GM12878 (cell line): ENCODE data around the gene ZNF570. TPM values are rescaled to one million over a fixed set of nuclear protein-coding genes. Genes with fewer than 3 reads are reported as not detected.

ENCODE experiments used
- ATAC-seq: fragments of 200-7000 bp; cut with Tn5 transposase; 3 replicates; pipeline ENCODE4 v1.9.1; 2020; ENCODE audit warnings: mild to moderate bottlenecking, moderate library complexity
- BruUV-seq: library from RNA; stranded (reverse); fragments of 400-500 nt; replicated peaks from 2 replicates; lab custom pipeline; 2021; lab: Mats Ljungman, UMichigan
- CTCF ChIA-PET: fragments of 300-600 bp; sonication (Branson Sonifier 250); formaldehyde crosslinking; extraction: SDS; loops from one replicate; lab custom pipeline; 2021; ENCODE audit warnings: inconsistent platforms; lab: Yijun Ruan, JAX
- POLR2A ChIA-PET: fragments of 350-600 bp; formaldehyde crosslinking; extraction: SDS; loops from one replicate; lab custom pipeline; 2021; ENCODE audit warnings: inconsistent platforms; lab: Charles Lee
- RAD21 ChIA-PET: fragments of 300-600 bp; sonication (Branson Sonifier 250); formaldehyde crosslinking; loops from one replicate; lab custom pipeline; 2023; ENCODE audit warnings: antibody characterized with exemption; ENCODE audit not compliant: unreplicated experiment; lab: Charles Lee
- SMC1A ChIA-PET: fragments of 300-600 bp; sonication (Branson Sonifier 250); formaldehyde crosslinking; loops from one replicate; lab custom pipeline; 2023; ENCODE audit not compliant: unreplicated experiment, uncharacterized antibody; lab: Charles Lee
- DNase-seq: peaks from one replicate; pipeline ENCODE4 v3.0.0-alpha.2; 2011; ENCODE audit warnings: low read depth, low spot score
- FAIRE-seq: peaks from 3 replicates; lab custom pipeline; 2011; peaks lifted over from hg19 to GRCh38; lab: Jason Lieb, UNC
- H2AFZ ChIP-seq: 2 replicates; pipeline ENCODE4 v1.6.0; 2011; ENCODE audit warnings: low read depth, low read length, control low read depth; ENCODE audit not compliant: control insufficient read depth
- H3K27ac ChIP-seq: 2 replicates; pipeline ENCODE4 v1.5.1; 2011; ENCODE audit warnings: control low read depth; ENCODE audit not compliant: control insufficient read depth, insufficient read depth
- H3K27me3 ChIP-seq, 2 experiments: replicated peaks in 1 of 2; 2 replicates each; pipeline versions ENCODE4 v1.6.0 to v1.6.1; 2011; ENCODE audit warnings: low read length in 1 of 2; ENCODE audit not compliant: control insufficient read depth in 2 of 2, insufficient read depth in 2 of 2
- H3K36me3 ChIP-seq, 2 experiments: 2 replicates each; pipeline ENCODE4 v1.5.1; 2011; ENCODE audit warnings: low read length in 1 of 2; ENCODE audit not compliant: control insufficient read depth in 2 of 2, insufficient read depth in 2 of 2
- H3K4me1 ChIP-seq: 2 replicates; pipeline ENCODE4 v1.6.1; 2011; ENCODE audit warnings: mild to moderate bottlenecking, low read length, moderate library complexity, mixed read lengths; ENCODE audit not compliant: control insufficient read depth, insufficient read depth
- H3K4me2 ChIP-seq: 2 replicates; pipeline ENCODE4 v1.6.0; 2011; ENCODE audit warnings: control low read depth; ENCODE audit not compliant: control insufficient read depth, insufficient read depth
- H3K4me3 ChIP-seq: fragments of 200-600 bp; sonication (generic); 2 replicates; pipeline ENCODE4 v1.5.1; 2016
- H3K79me2 ChIP-seq: 2 replicates; pipeline ENCODE4 v1.6.0; 2011; ENCODE audit warnings: low read length; ENCODE audit not compliant: control insufficient read depth, insufficient read depth
- H3K9ac ChIP-seq: 2 replicates; pipeline ENCODE4 v1.8.0; 2011; ENCODE audit warnings: low read length, control low read depth, mixed read lengths; ENCODE audit not compliant: control insufficient read depth, insufficient read depth
- H3K9me3 ChIP-seq: replicated peaks from 3 replicates; pipeline ENCODE4 v1.5.1; 2011; ENCODE audit warnings: mild to moderate bottlenecking, low read length; ENCODE audit not compliant: control insufficient read depth, insufficient read depth
- H4K20me1 ChIP-seq: 2 replicates; pipeline ENCODE4 v1.6.0; 2011; ENCODE audit not compliant: control insufficient read depth, insufficient read depth
- CREM ChIP-seq: IDR thresholded peaks from 2 replicates; pipeline ENCODE4 v1.6.1; 2014; ENCODE audit warnings: antibody characterized with exemption, low read depth
- LARP7 ChIP-seq: fragments of 450-650 bp; IDR thresholded peaks from 2 replicates; pipeline ENCODE4 v1.6.1; 2017; ENCODE audit warnings: mild to moderate bottlenecking
- PAX8 ChIP-seq: fragments of 450-650 bp; IDR thresholded peaks from 2 replicates; pipeline ENCODE4 v1.6.1; 2017; ENCODE audit warnings: mild to moderate bottlenecking, moderate library complexity
- POU2F2 ChIP-seq: IDR thresholded peaks from 3 replicates; pipeline ENCODE4 v1.6.1; 2011; ENCODE audit warnings: low read depth, mild to moderate bottlenecking, low read length, borderline replicate concordance
- RAD21 ChIP-seq: IDR thresholded peaks from 2 replicates; pipeline ENCODE4 v1.6.1; 2011; ENCODE audit warnings: mild to moderate bottlenecking, low read depth, low read length, moderate library complexity; ENCODE audit not compliant: insufficient read depth
- RBBP5 ChIP-seq: fragments of 200-600 bp; sonication (generic); conservative IDR thresholded peaks from 2 replicates; pipeline ENCODE4 v1.6.1; 2016
- RELA ChIP-seq: fragments of 450-650 bp; IDR thresholded peaks from 2 replicates; pipeline ENCODE4 v1.8.0; 2014; ENCODE audit warnings: borderline replicate concordance; ENCODE audit not compliant: partially characterized antibody
- SREBF2 ChIP-seq: IDR thresholded peaks from 2 replicates; pipeline ENCODE4 v1.6.1; 2012; ENCODE audit warnings: mild to moderate bottlenecking, low read length
- TCF7 ChIP-seq: IDR thresholded peaks from 2 replicates; pipeline ENCODE4 v1.6.1; 2014; ENCODE audit warnings: antibody characterized with exemption, borderline replicate concordance
- ZNF622 ChIP-seq: fragments of 450-650 bp; IDR thresholded peaks from 2 replicates; pipeline ENCODE4 v1.6.1; 2017; ENCODE audit warnings: mild to moderate bottlenecking, inconsistent platforms
- WGBS: methylation state at CpG from one replicate; pipeline ENCODE4 v1.1.6; 2016; ENCODE audit warnings: low lambda C conversion rate; ENCODE audit not compliant: insufficient replicate concordance, insufficient coverage; ENCODE audit errors: missing lambda C conversion rate; 5-methylcytosine and 5-hydroxymethylcytosine counted together
- in situ Hi-C: fragments of 300-500 bp; cut with MboI; formaldehyde crosslinking; loops from 9 replicates; pipeline ENCODE4 v1.14.3; 2018; ENCODE audit warnings: mixed read lengths
- intact Hi-C: fragments of 100-400 bp; cut with micrococcal nuclease; formaldehyde crosslinking; loops from one replicate; pipeline ENCODE4 v1.14.2; 2022; ENCODE audit not compliant: unreplicated experiment
- polyA plus RNA-seq, 11 experiments: library from polyadenylated mRNA; depleted of rRNA in 4 of 11; unstranded in 6 of 11; stranded (reverse) in 5 of 11; fragments of >200 nt; fragmentation: Nextera tagmentation in 4 of 11; fragmentation: Illumina TruSeq in 1 of 11; extraction: Ambion mirVana in 4 of 11; extraction: Trizol in 1 of 11; gene quantifications; 1 replicate in 1 of 11; 2 replicates in 10 of 11; pipeline versions ENCODE4 v1.2.1 to v1.2.3, GENCODE V29; 2011 to 2016; ENCODE audit warnings: inconsistent platforms in 2 of 11, missing spikeins in 2 of 11, low read depth in 1 of 11
- total RNA-seq, 4 experiments: library from RNA; depleted of rRNA in 3 of 4; stranded (reverse); fragments of >200 nt in 3 of 4; fragmentation: Illumina TruSeq in 1 of 4; extraction: Trizol in 1 of 4; gene quantifications; 2 replicates each; pipeline versions ENCODE4 v1.2.1 to v1.2.3, GENCODE V29; 2013 to 2021
- TF ChIP-seq, protein P1 (sequence below): IDR thresholded peaks from 2 replicates; pipeline ENCODE4 v1.6.1; 2012; ENCODE audit warnings: mild to moderate bottlenecking, low read depth, low read length
- TF ChIP-seq, protein P2 (sequence below): IDR thresholded peaks from 2 replicates; pipeline ENCODE4 v1.6.1; 2011; ENCODE audit warnings: mild to moderate bottlenecking, low read depth, low read length, moderate library complexity; ENCODE audit not compliant: insufficient replicate concordance
- TF ChIP-seq, protein P3 (sequence below): fragments of 450-650 bp; IDR thresholded peaks from 2 replicates; pipeline ENCODE4 v1.6.1; 2014; ENCODE audit warnings: mild to moderate bottlenecking
- TF ChIP-seq, protein P4 (sequence below): fragments of 450-650 bp; IDR thresholded peaks from 2 replicates; pipeline ENCODE4 v1.6.1; 2017; ENCODE audit warnings: low read depth, mild to moderate bottlenecking, moderate library complexity

Gene ZNF570
- total and polyA plus RNA-seq, 10 of the 15 experiments (the other 5 are each of a cell fraction or from before 2014, with no cell fraction given) = 0.25 to 3.6 (median 1.7) TPM

DNA sequence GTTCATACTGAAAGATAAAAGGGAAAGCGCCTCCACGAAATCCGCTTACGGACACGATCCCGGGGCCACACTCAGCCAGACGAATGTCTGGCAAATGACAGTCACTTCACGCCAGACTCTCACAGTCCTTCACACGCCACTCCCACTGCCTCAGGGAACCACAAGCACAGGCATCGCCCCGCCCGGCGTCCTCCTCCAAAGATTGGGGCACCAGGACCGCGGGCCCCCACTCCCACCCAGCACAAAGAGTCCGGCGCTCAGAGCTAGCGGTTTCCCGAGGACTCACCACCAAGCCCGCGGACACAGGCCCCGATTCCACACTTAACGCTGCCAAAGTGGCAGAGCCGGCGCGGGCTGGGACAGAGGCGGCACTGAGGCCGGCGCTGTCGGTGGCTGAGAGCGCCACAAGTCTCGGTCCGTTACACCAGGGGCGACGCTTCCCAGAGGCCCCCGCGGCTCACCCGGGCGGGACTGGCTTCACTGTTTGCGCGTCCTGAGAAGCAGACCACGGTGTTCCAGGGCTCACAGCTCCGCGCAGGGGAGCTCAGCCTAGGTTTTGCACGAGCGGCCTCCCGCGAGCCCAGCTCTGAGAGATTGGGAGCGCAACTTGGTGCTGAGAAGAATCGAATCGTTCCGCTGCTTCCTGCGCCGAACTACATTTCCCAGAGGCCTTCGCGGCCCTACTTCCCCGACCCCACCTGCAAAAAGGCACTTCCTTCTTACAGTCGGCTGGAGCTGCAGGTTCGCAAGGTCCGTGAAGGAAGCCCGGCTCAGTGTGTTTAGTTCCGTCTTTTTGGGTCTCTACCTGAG lies 2.2 kb upstream of the ZNF570 start, which contains the start of gene ZNF569 (continued):
- TF ChIP-seq, protein P1, sequence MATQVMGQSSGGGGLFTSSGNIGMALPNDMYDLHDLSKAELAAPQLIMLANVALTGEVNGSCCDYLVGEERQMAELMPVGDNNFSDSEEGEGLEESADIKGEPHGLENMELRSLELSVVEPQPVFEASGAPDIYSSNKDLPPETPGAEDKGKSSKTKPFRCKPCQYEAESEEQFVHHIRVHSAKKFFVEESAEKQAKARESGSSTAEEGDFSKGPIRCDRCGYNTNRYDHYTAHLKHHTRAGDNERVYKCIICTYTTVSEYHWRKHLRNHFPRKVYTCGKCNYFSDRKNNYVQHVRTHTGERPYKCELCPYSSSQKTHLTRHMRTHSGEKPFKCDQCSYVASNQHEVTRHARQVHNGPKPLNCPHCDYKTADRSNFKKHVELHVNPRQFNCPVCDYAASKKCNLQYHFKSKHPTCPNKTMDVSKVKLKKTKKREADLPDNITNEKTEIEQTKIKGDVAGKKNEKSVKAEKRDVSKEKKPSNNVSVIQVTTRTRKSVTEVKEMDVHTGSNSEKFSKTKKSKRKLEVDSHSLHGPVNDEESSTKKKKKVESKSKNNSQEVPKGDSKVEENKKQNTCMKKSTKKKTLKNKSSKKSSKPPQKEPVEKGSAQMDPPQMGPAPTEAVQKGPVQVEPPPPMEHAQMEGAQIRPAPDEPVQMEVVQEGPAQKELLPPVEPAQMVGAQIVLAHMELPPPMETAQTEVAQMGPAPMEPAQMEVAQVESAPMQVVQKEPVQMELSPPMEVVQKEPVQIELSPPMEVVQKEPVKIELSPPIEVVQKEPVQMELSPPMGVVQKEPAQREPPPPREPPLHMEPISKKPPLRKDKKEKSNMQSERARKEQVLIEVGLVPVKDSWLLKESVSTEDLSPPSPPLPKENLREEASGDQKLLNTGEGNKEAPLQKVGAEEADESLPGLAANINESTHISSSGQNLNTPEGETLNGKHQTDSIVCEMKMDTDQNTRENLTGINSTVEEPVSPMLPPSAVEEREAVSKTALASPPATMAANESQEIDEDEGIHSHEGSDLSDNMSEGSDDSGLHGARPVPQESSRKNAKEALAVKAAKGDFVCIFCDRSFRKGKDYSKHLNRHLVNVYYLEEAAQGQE = no peak
- TF ChIP-seq TCF7 (no peak; the same call in 1 of the 2 replicates), ZNF622 (no peak), RELA (peak; percentile 47), RBBP5 (no peak), POU2F2 (peak; percentile 81; the same call in 2 of the 3 replicates), PAX8 (no peak), SREBF2 (peak; percentile 56; the same call in 1 of the 2 replicates)

DNA sequence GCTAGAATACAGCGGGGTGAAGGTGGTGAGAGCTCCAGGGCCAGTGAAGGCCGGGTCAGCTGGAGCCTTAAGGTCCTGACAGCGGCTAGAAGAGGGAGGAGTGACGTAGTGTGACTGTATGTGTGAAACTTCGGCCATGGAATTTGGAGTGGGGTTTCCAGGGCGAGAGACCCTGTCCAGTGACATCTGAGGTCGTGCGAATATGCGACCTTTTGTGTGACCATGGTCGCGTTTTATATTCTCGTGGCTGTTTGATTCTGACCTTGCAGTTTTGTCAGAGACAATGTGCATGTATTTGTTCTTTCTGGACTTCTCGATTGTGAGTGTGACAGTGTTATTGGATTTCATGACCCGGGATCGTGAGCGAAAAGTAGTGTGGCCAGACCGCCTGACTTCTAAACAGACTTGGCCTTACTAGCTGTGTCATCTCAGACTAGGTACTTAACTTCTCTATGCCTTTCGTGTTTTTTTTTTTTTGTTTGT lies 1.5 kb upstream of the ZNF570 start:
- Histone ChIP-seq H4K20me1 (no peaks in the 10 kb centered on the region), H3K27ac (no peak overlapping the region), H3K4me1 (peaks cover 4% of the 10 kb centered on the region), H3K27me3 (no peaks in the 10 kb centered on the region), H3K4me2 (peak overlapping the region; percentile 46), H3K9ac (no peak overlapping the region), H3K79me2 (peaks cover 8% of the 10 kb centered on the region), H3K9me3 (peaks cover 6% of the 10 kb centered on the region), H3K36me3 (peaks cover 0 to 2% of the 10 kb centered on the region in 2 experiments; a peak in 1 of 4 replicates), H3K4me3 (peak overlapping the region; percentile 93), H2AFZ (peak overlapping the region; percentile 96)
- in situ Hi-C loops (no loop called here), intact Hi-C loops (loop anchor here (1.0 to 5.0 kb wide), 5 partner anchors 97 to 695 kb away; partner anchors contain the start of genes ZFP30, ZNF540, ZNF571 and ZNF850)
- FAIRE-seq (no peak), DNase-seq (no peak), ATAC-seq (no peak)
- WGBS = 70% methylated on average over 18 of the region's 18 CpGs
- CTCF ChIA-PET = interaction anchor here (2.0 kb wide), 1 partner anchor 97 kb away, joined by 4 read pairs; the partner anchor contains the start of gene ZNF527
- SMC1A ChIA-PET = no interaction called here
- POLR2A ChIA-PET = interaction anchor here (1.1 to 2.1 kb wide), 2 partner anchors 11 to 97 kb away, joined by 3 to 11 read pairs; partner anchors contain the start of gene ZNF527
- no TSS peak for BruUV-seq
- RAD21 ChIA-PET = interaction anchor here (1.4 kb wide), 1 partner anchor 97 kb away, joined by 9 read pairs; the partner anchor contains the start of gene ZNF527
- TF ChIP-seq RAD21 (no peak), LARP7 (peak; percentile 55; the same call in 1 of the 2 replicates), CREM (no peak)
- TF ChIP-seq, protein P2, sequence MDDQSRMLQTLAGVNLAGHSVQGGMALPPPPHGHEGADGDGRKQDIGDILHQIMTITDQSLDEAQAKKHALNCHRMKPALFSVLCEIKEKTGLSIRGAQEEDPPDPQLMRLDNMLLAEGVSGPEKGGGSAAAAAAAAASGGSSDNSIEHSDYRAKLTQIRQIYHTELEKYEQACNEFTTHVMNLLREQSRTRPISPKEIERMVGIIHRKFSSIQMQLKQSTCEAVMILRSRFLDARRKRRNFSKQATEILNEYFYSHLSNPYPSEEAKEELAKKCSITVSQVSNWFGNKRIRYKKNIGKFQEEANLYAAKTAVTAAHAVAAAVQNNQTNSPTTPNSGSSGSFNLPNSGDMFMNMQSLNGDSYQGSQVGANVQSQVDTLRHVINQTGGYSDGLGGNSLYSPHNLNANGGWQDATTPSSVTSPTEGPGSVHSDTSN = no peak
- TF ChIP-seq, protein P3, sequence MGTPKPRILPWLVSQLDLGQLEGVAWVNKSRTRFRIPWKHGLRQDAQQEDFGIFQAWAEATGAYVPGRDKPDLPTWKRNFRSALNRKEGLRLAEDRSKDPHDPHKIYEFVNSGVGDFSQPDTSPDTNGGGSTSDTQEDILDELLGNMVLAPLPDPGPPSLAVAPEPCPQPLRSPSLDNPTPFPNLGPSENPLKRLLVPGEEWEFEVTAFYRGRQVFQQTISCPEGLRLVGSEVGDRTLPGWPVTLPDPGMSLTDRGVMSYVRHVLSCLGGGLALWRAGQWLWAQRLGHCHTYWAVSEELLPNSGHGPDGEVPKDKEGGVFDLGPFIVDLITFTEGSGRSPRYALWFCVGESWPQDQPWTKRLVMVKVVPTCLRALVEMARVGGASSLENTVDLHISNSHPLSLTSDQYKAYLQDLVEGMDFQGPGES = 0 out of 2 replicates have a peak, but pooled peaks have one; percentile 20
- TF ChIP-seq, protein P4, sequence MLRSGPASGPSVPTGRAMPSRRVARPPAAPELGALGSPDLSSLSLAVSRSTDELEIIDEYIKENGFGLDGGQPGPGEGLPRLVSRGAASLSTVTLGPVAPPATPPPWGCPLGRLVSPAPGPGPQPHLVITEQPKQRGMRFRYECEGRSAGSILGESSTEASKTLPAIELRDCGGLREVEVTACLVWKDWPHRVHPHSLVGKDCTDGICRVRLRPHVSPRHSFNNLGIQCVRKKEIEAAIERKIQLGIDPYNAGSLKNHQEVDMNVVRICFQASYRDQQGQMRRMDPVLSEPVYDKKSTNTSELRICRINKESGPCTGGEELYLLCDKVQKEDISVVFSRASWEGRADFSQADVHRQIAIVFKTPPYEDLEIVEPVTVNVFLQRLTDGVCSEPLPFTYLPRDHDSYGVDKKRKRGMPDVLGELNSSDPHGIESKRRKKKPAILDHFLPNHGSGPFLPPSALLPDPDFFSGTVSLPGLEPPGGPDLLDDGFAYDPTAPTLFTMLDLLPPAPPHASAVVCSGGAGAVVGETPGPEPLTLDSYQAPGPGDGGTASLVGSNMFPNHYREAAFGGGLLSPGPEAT = 0 out of 2 replicates have a peak, but pooled peaks have one; percentile 5
